ENCODE data around the gene RBM47.

Gene RBM47

DNA sequence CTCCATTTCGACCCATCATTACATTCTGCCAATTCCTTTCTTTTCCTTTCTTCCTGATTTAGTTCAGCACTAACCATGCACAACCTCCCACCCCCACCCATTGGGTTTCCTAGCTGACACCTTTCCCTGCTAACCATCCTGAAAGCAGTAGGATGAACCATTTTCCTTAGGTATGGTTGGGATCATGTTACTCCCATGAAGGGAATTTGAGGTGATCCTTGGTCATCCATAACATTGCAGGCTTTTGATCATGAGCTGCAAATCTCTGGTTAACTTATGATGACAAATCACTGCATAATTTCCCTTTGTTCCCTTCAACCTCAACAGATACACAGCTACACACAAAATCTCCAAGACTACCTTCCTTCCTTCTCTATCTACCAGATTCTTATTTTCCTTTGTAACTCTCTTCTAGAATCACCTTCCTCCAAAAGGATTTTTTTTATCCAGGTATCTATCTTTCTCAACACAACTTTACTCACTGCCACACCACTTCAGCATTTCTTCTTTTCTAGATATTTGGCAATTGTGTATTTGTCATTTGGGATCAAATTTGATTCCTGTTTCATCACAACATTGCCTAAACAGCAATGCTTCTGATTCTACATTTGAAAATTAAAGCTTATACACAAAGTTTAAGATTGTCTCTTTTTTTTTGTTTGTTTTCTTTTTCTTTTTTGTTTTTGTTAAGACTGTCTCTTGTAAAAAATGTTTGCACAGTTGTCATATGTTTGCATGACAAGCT, 145.1 kb downstream of the RBM47 start:
- TF ChIP-seq, protein P1, sequence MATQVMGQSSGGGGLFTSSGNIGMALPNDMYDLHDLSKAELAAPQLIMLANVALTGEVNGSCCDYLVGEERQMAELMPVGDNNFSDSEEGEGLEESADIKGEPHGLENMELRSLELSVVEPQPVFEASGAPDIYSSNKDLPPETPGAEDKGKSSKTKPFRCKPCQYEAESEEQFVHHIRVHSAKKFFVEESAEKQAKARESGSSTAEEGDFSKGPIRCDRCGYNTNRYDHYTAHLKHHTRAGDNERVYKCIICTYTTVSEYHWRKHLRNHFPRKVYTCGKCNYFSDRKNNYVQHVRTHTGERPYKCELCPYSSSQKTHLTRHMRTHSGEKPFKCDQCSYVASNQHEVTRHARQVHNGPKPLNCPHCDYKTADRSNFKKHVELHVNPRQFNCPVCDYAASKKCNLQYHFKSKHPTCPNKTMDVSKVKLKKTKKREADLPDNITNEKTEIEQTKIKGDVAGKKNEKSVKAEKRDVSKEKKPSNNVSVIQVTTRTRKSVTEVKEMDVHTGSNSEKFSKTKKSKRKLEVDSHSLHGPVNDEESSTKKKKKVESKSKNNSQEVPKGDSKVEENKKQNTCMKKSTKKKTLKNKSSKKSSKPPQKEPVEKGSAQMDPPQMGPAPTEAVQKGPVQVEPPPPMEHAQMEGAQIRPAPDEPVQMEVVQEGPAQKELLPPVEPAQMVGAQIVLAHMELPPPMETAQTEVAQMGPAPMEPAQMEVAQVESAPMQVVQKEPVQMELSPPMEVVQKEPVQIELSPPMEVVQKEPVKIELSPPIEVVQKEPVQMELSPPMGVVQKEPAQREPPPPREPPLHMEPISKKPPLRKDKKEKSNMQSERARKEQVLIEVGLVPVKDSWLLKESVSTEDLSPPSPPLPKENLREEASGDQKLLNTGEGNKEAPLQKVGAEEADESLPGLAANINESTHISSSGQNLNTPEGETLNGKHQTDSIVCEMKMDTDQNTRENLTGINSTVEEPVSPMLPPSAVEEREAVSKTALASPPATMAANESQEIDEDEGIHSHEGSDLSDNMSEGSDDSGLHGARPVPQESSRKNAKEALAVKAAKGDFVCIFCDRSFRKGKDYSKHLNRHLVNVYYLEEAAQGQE (IDR thresholded peaks at IDR 0.05; ENCODE audit: insufficient replicate concordance, low read depth): no peak
- TF ChIP-seq, protein P2, sequence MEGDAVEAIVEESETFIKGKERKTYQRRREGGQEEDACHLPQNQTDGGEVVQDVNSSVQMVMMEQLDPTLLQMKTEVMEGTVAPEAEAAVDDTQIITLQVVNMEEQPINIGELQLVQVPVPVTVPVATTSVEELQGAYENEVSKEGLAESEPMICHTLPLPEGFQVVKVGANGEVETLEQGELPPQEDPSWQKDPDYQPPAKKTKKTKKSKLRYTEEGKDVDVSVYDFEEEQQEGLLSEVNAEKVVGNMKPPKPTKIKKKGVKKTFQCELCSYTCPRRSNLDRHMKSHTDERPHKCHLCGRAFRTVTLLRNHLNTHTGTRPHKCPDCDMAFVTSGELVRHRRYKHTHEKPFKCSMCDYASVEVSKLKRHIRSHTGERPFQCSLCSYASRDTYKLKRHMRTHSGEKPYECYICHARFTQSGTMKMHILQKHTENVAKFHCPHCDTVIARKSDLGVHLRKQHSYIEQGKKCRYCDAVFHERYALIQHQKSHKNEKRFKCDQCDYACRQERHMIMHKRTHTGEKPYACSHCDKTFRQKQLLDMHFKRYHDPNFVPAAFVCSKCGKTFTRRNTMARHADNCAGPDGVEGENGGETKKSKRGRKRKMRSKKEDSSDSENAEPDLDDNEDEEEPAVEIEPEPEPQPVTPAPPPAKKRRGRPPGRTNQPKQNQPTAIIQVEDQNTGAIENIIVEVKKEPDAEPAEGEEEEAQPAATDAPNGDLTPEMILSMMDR (IDR thresholded peaks at IDR 0.05; ENCODE audit: insufficient read depth, low read length): no peak
- no peak for TF ChIP-seq GABPA (IDR thresholded peaks at IDR 0.05; ENCODE audit: low read depth)
- TF ChIP-seq SPI1 (IDR thresholded peaks at IDR 0.05; ENCODE audit: borderline replicate concordance, low read depth): no peak
- no peak for TF ChIP-seq POLR2AphosphoS5 (IDR thresholded peaks at IDR 0.05; ENCODE audit: low read depth)
- Histone ChIP-seq H3K27ac (replicated peaks) (no peak overlapping the region), H3K27me3 (ENCODE audit: insufficient read depth, poor library complexity, severe bottlenecking) (no peaks in the 10 kb centered on the region), H3K4me3 (replicated peaks; ENCODE audit: insufficient read depth, low read length) (no peak overlapping the region)
- DNase-seq (ENCODE audit: low read depth in 1 of 2, low spot score in 1 of 2): no peak

DNA sequence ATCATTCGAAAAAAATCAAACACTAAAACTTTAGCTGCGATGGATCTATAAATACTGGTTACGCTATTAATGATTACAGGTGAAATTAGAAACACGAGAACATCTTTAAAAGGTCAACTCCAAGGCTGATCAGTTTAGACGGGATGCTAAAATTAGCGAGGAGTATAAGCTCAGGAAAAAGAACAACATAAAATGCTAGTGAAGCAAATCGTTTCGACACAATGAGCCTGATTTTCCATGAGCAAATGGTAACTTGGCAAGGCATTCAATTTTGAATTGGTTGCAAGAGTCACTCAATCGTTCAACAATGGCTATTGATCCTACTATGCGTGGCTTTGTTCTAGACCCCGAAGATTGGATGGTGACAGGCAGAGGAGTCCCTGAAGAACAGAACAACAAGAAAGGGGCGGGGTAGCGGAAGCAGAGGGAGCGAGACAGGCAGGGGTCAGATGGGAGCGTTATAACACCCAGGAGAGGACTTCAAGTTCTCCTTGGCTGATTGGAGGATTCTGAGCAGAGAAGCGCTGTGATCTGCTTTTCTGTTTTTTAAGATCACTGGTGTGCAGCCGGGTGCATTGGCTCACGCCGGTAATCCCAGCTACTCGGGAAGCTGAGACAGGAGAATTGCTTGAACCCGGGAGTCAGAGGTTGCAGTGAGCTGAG, 146.5 kb downstream of the RBM47 start:
- no peaks in the 10 kb centered on the region for H3K27me3 ChIP-seq (ENCODE audit: insufficient read depth, poor library complexity, severe bottlenecking)
- no peak overlapping the region for H3K27ac ChIP-seq (replicated peaks)
- H3K4me3 ChIP-seq (replicated peaks; ENCODE audit: insufficient read depth, low read length): no peak overlapping the region
- DNase-seq (ENCODE audit: low read depth in 1 of 2, low spot score in 1 of 2): no peak
- TF ChIP-seq POLR2AphosphoS5 (IDR thresholded peaks at IDR 0.05; ENCODE audit: low read depth) (no peak), GABPA (IDR thresholded peaks at IDR 0.05; ENCODE audit: low read depth) (no peak), SPI1 (IDR thresholded peaks at IDR 0.05; ENCODE audit: borderline replicate concordance, low read depth) (no peak)
- TF ChIP-seq, protein P2 (IDR thresholded peaks at IDR 0.05; ENCODE audit: insufficient read depth, low read length): no peak
- TF ChIP-seq, protein P1 (IDR thresholded peaks at IDR 0.05; ENCODE audit: insufficient replicate concordance, low read depth): no peak

GRCh38 chr4:40481977-40482376, 147.7 kb downstream of the RBM47 start:
- no peaks in the 10 kb centered on the region for H3K27me3 ChIP-seq (ENCODE audit: insufficient read depth, poor library complexity, severe bottlenecking)
- H3K27ac ChIP-seq (replicated peaks): no peak overlapping the region
- no peak for DNase-seq (ENCODE audit: low read depth in 1 of 2, low spot score in 1 of 2)
- no peak for TF ChIP-seq GABPA (IDR thresholded peaks at IDR 0.05; ENCODE audit: low read depth)
- TF ChIP-seq, protein P2 (IDR thresholded peaks at IDR 0.05; ENCODE audit: insufficient read depth, low read length): no peak
- no peak for TF ChIP-seq POLR2AphosphoS5 (IDR thresholded peaks at IDR 0.05; ENCODE audit: low read depth)
- TF ChIP-seq, protein P1 (IDR thresholded peaks at IDR 0.05; ENCODE audit: insufficient replicate concordance, low read depth): no peak
- TF ChIP-seq SPI1 (IDR thresholded peaks at IDR 0.05; ENCODE audit: borderline replicate concordance, low read depth): no peak
- H3K4me3 ChIP-seq (replicated peaks; ENCODE audit: insufficient read depth, low read length): no peak overlapping the region
